Astrocyte (in vitro differentiated cells and primary cell): ENCODE measurements around the gene AK8. TPM values are rescaled to one million over a fixed set of nuclear protein-coding genes. Genes with fewer than 3 reads are reported as not detected.
A peak's percentile ranks its signal among the peaks of the same experiment; 100 is the strongest.

ENCODE experiments used
- DNase-seq: peaks from one replicate; pipeline ENCODE4 v3.0.0-alpha.2; 2010; ENCODE audit warnings: low read depth
- FAIRE-seq: peaks from 2 replicates; lab custom pipeline; 2011; peaks lifted over from hg19 to GRCh38; lab: Jason Lieb, UNC
- H2AFZ ChIP-seq: 2 replicates; pipeline ENCODE4 v1.6.0; 2012; ENCODE audit warnings: low read depth, low read length, inconsistent platforms
- H3K27ac ChIP-seq: 2 replicates; pipeline ENCODE4 v1.5.1; 2011; ENCODE audit warnings: low read depth, low read length, inconsistent platforms
- H3K27me3 ChIP-seq: 2 replicates; pipeline ENCODE4 v1.6.0; 2011; ENCODE audit warnings: low read length, inconsistent platforms; ENCODE audit not compliant: insufficient read depth
- H3K36me3 ChIP-seq: 2 replicates; pipeline ENCODE4 v1.5.1; 2011; ENCODE audit warnings: low read length, inconsistent platforms; ENCODE audit not compliant: insufficient read depth
- H3K4me1 ChIP-seq: 2 replicates; pipeline ENCODE4 v1.5.1; 2011; ENCODE audit warnings: low read length, inconsistent platforms; ENCODE audit not compliant: insufficient read depth
- H3K4me2 ChIP-seq: 2 replicates; pipeline ENCODE4 v1.6.0; 2012; ENCODE audit warnings: low read length, inconsistent platforms
- H3K4me3 ChIP-seq: 2 replicates; pipeline ENCODE4 v1.5.1; 2011; ENCODE audit warnings: low read depth, mild to moderate bottlenecking, low read length, inconsistent platforms; ENCODE audit not compliant: insufficient read depth
- H3K79me2 ChIP-seq: 2 replicates; pipeline ENCODE4 v1.6.0; 2012; ENCODE audit warnings: mild to moderate bottlenecking, low read length, inconsistent platforms; ENCODE audit not compliant: insufficient read depth
- H3K9ac ChIP-seq: 2 replicates; pipeline ENCODE4 v1.6.0; 2012; ENCODE audit warnings: mild to moderate bottlenecking, low read length, inconsistent platforms
- H3K9me3 ChIP-seq: 2 replicates; pipeline ENCODE4 v1.5.1; 2012; ENCODE audit warnings: low read depth, mild to moderate bottlenecking, low read length, inconsistent platforms; ENCODE audit not compliant: insufficient read depth
- H4K20me1 ChIP-seq: 2 replicates; pipeline ENCODE4 v1.6.0; 2012; ENCODE audit warnings: low read length, inconsistent platforms; ENCODE audit not compliant: insufficient read depth
- H3K27ac Mint-ChIP-seq: one replicate; pipeline ENCODE4 v1.8.0; 2021; ENCODE audit warnings: mild to moderate bottlenecking, mixed read lengths; ENCODE audit not compliant: unreplicated experiment
- H3K27me3 Mint-ChIP-seq: one replicate; pipeline ENCODE4 v1.8.0; 2021; ENCODE audit warnings: low read depth, mixed read lengths; ENCODE audit not compliant: unreplicated experiment
- H3K36me3 Mint-ChIP-seq: one replicate; pipeline ENCODE4 v1.8.0; 2021; ENCODE audit warnings: low read depth, mixed read lengths; ENCODE audit not compliant: unreplicated experiment
- H3K4me1 Mint-ChIP-seq: one replicate; pipeline ENCODE4 v1.8.0; 2021; ENCODE audit warnings: low read depth, mixed read lengths; ENCODE audit not compliant: unreplicated experiment
- H3K4me3 Mint-ChIP-seq: one replicate; pipeline ENCODE4 v1.8.0; 2021; ENCODE audit warnings: mild to moderate bottlenecking, moderate library complexity, mixed read lengths; ENCODE audit not compliant: unreplicated experiment
- H3K9me3 Mint-ChIP-seq: one replicate; pipeline ENCODE4 v1.8.0; 2021; ENCODE audit warnings: mild to moderate bottlenecking, mixed read lengths; ENCODE audit not compliant: unreplicated experiment
- CTCF ChIP-seq: IDR thresholded peaks from 2 replicates; pipeline ENCODE4 v1.5.1; 2011; ENCODE audit warnings: low read depth, mild to moderate bottlenecking, inconsistent platforms, low read length, moderate library complexity; ENCODE audit not compliant: insufficient read depth
- EZH2 ChIP-seq: IDR thresholded peaks from 2 replicates; pipeline ENCODE4 v1.6.1; 2012; ENCODE audit warnings: mild to moderate bottlenecking, low read length, inconsistent platforms; ENCODE audit not compliant: insufficient read depth
- total RNA-seq: library from RNA; stranded (reverse); gene quantifications from 2 replicates; pipeline ENCODE4 v1.2.1, GENCODE V29; 2021

Gene AK8
- total RNA-seq, 1 donor from 2014 or later = 0.27 TPM

DNA sequence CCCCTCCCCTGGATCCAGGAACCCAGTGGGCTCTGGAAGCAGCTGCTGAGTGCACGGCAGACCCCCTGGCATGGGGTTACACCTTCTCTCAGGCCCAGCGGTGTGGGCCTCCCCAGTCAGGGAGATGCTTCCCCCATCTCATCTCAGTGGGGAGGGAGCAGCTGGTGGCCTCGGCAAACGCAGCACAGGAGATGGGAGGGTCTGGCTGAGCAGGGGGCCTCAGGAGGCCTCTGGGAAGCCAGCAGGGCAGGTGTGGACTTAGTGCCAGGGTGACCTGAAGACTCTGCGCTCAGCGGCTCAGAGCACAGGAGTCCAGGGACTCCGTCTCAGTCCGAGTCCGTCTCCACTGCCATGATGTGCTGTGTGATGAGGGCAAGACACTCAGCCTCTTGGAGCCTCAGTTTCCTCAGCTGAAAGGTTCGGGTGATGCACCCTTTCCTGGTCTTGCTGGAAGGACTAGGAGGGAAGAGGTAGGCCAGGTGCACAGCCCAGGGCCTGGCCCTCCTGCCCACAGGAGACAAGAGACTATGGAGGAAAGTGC, 107.2 kb downstream of the AK8 start:
- H4K20me1 ChIP-seq = no peaks in the 10 kb centered on the region
- no peak overlapping the region for H3K27ac ChIP-seq
- Mint-ChIP-seq H3K9me3 (peaks cover 15% of the 10 kb centered on the region), H3K27ac (no peak overlapping the region), H3K4me3 (peak overlapping the region; percentile 54), H3K27me3 (peaks cover 6% of the 10 kb centered on the region), H3K36me3 (peaks cover 9% of the 10 kb centered on the region), H3K4me1 (no peaks in the 10 kb centered on the region)
- H3K36me3 ChIP-seq = no peaks in the 10 kb centered on the region
- peak overlapping the region; percentile 96 for H3K4me3 ChIP-seq
- no peak for TF ChIP-seq CTCF
- no peak for TF ChIP-seq EZH2
- DNase-seq = no peak
- H3K4me2 ChIP-seq = peak overlapping the region; percentile 99
- no peak for FAIRE-seq
- no peaks in the 10 kb centered on the region for H3K27me3 ChIP-seq
- H3K4me1 ChIP-seq = peaks cover 10% of the 10 kb centered on the region
- H3K9me3 ChIP-seq = no peaks in the 10 kb centered on the region
- H3K9ac ChIP-seq = peak overlapping the region; percentile 93
- H2AFZ ChIP-seq = peak overlapping the region; percentile 97
- no peaks in the 10 kb centered on the region for H3K79me2 ChIP-seq

- no peaks in the 10 kb centered on the region for H3K36me3 ChIP-seq
- Mint-ChIP-seq H3K27ac (peak overlapping the region; percentile 98), H3K4me3 (peak overlapping the region; percentile 91), H3K36me3 (peaks cover 9% of the 10 kb centered on the region), H3K9me3 (peaks cover 15% of the 10 kb centered on the region), H3K27me3 (peaks cover 9% of the 10 kb centered on the region), H3K4me1 (no peaks in the 10 kb centered on the region)
- peak overlapping the region; percentile 97 for H2AFZ ChIP-seq
- H4K20me1 ChIP-seq = no peaks in the 10 kb centered on the region
- peaks cover 10% of the 10 kb centered on the region for H3K4me1 ChIP-seq
- H3K9me3 ChIP-seq = no peaks in the 10 kb centered on the region
- DNase-seq (peak; percentile 36), FAIRE-seq (no peak)
- H3K27me3 ChIP-seq = no peaks in the 10 kb centered on the region
- H3K4me3 ChIP-seq = peak overlapping the region; percentile 96
- H3K79me2 ChIP-seq = no peaks in the 10 kb centered on the region
- H3K4me2 ChIP-seq = peak overlapping the region; percentile 99
- no peak for TF ChIP-seq EZH2
- TF ChIP-seq CTCF = no peak
- peak overlapping the region; percentile 65 for H3K27ac ChIP-seq
- H3K9ac ChIP-seq = peak overlapping the region; percentile 93
Observed at GRCh38 chr9:132769906-132770769, 107.9 kb downstream of the AK8 start.
